Activated CD8-positive, alpha-beta memory T cell treated with anti-CD3 and anti-CD28 coated beads for 48 hours (primary cell): ENCODE measurements around the gene ARHGEF16.

Source experiments
- DNase-seq, 3 experiments: peaks; one replicate each; pipeline ENCODE4 v3.0.0-alpha.2; 2020; ENCODE audit warnings: low read depth in 2 of 3, low spot score in 2 of 3

ARHGEF16 gene

DNA sequence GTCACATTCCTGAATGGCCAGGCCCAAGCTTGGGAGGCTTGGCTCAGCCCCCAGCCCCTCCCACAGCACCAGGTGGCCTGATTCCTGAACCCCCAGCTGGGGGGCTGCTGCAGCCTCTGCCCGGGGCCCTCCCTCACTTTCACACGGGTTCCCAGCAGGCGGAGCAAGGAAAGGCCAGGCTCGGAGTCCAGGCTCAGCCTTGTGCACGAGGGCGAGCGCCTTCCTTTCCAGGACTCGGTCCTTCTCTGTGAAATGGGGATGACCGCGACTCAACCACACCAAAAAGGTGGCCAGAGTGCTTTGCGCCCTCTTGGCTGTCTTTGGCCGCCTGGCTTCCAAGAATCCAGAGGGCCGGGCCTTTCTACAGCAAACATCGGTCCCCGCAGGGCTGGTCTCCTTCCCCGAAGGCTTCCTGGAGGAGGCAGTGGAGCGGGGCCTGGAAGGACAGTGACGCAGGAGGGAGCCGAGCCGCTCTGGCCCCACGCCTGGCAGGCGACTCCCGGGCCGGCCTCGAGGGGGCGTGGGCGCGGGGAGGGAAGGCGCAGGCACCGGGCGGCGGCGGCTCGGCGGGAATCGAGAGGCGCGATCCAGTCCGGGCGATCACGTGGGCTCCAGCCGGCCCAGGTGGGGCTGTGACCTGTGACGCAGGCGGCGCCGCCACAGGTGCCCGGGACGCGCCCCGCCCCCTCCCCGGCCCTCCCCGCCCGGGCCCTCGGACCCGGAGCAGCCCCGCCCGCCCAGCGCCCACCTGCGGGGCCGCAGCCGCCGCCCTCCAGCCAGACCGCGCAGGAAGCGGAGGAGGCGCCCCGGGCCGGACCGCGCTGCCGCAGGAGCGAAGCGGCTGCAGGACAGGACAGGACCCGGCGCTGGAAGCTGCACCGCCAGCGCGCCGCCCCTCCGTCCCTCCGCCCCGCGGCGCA lies at the start of gene ARHGEF16:
ARHGEF16 (plus strand) TSS at position 775 of the 920 bp plus-strand sequence. CDS start 8,420 bp downstream, outside the sequence.
- DNase-seq = no peak

- no peak for DNase-seq
Observed at GRCh38 chr1:3404801-3405200, 49.7 kb upstream of the ARHGEF16 start.

DNA sequence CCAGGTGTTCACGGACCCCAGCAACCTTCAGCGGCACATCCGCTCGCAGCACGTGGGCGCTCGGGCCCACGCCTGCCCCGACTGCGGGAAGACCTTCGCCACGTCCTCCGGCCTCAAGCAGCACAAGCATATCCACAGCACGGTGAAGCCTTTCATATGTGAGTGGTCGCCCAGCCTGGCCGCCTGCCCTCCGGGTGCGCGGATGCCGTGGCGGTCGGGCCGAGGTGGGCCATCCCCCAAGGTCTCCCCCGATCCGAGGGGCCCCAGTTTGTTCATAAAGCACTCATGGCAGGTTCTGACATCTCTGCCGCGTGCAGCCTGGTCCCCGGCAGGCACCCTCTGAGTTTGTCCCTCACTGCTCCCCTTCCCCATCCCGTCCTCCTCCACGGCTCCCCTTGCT lies 49.0 kb upstream of the ARHGEF16 start:
- no peak for DNase-seq

- no peak for DNase-seq
Observed at GRCh38 chr1:3405974-3406867, 48.2 kb upstream of the ARHGEF16 start.

DNA sequence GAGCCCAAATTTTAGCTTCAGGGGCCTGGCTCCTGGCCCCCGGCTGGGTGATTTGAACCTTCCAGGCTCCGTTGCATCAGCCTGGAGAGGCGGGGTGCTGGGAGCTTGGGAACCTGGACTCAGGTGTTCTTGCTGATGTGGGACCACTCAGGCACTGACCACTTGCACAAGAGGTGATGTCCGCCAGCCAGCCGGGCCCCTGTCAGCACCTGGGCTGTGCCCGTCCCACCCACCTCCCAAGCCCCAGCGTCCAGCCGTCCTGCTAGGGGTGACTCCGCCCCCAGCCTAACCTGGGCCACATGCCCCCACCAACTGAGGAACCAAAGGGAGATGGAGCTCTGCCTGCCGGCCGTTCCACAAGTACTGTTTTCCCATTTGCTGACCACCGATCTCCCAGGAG lies 47.4 kb upstream of the ARHGEF16 start:
- no peak for DNase-seq

GRCh38 chr1:3408751-3409266 lies 45.7 kb upstream of the ARHGEF16 start:
- DNase-seq = no peak

- no peak for DNase-seq
Observed at GRCh38 chr1:3409366-3410141, 44.9 kb upstream of the ARHGEF16 start.

GRCh38 chr1:3410142-3410925 lies 44.1 kb upstream of the ARHGEF16 start:
- DNase-seq = no peak

GRCh38 chr1:3411806-3412205 lies 42.7 kb upstream of the ARHGEF16 start:
- DNase-seq = no peak

GRCh38 chr1:3412376-3412775 lies 42.1 kb upstream of the ARHGEF16 start:
- no peak for DNase-seq

DNA sequence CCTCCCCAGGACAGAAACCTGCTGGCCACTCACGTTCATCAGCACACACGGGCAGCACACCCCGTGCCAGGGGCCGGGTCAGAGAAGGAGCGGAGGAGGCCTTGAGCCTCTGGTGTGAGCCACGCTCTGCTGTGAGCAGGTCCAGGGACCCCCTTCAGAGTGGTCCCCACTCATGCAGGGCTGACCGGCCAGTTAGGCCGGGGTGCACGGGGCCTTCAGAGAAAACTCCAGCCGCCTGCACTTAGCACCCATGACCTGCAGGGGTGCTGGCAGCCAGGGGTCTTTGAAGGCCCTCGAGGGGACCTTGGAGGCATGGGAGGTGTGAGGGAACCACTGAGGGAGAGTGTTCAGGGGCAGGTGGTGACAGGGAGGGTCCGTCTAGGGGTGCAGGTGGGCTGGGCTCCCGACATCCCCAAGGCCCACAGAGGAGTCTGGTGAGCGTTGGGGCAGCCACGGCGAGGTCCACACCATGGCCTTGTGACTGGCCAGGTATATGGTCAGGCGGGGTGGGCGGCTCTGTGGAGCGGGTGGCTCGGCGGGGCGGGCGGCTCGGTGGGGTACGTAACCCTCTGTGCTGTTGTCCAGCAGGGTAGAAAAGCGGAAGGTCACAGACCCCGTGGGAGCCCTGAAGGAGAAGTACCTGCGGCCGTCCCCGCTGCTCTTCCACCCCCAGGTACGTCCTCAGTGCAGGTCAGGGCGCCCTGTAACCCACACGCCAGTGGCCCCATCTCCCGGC lies 40.3 kb upstream of the ARHGEF16 start:
- DNase-seq = no peak

- no peak for DNase-seq
Observed at GRCh38 chr1:3415260-3416090, 39.0 kb upstream of the ARHGEF16 start.

DNA sequence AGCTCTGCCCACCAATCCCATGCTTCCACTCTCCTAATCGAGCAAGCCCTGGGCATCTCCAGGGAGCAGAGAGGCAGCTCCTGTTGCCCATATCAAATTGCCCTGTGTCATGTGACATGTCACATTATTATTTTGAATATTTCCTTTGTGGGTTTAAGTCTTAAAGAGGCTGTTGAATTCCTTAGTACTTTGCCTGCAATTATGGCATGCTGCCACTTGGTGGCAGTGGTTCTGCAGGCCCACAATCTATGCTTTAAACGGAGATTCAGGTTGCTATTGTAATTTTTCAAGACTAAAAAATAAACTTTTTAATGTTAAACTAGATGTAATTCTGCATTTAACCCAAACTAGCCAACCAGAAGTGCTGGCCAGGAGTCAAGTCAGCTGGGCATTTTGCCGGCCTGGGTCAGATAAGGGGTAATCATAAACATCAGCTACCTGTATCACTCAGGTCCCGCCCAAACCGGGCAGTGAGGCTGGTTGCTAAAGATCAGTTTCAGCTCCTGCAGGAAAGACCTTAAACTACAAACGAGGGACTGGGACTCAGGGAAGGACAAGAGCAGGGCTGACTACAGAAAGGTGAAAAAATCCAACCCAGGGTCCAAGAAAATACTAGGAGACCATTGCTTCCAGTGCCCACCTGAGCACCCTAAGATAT lies 37.3 kb upstream of the ARHGEF16 start:
- DNase-seq = no peak

- DNase-seq = no peak
Observed at GRCh38 chr1:3417934-3418333, 36.5 kb upstream of the ARHGEF16 start.

DNA sequence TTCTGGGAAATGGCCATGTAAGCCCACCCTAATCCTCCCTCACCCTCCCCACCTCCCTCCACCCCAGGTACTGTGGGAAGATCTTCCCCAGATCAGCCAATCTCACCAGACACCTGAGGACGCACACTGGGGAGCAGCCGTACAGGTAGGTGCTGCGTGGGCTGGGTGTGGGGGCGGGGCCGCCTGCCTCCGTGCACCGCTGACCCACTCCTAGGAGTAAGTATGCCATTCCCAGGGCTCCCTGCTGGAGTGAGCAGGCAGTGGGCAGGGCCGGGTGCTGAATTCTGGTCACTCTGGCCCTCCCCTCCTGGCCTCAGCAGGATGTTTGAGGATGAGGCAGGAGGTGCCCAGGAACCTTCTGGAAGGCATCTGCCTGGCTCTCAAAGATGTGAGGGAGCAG lies 35.9 kb upstream of the ARHGEF16 start:
- DNase-seq = no peak

- no peak for DNase-seq
Observed at GRCh38 chr1:3419415-3420204, 34.9 kb upstream of the ARHGEF16 start.

- DNase-seq = no peak
Observed at GRCh38 chr1:3420218-3420951, 34.1 kb upstream of the ARHGEF16 start.
